ENCODE data around the gene GPRC5A. TPM values are rescaled to one million over a fixed set of nuclear protein-coding genes. Genes with fewer than 3 reads are reported as not detected.

Gene GPRC5A
- total RNA-seq, 1 donor, result 4.7 TPM

- TF ChIP-seq, protein P1, sequence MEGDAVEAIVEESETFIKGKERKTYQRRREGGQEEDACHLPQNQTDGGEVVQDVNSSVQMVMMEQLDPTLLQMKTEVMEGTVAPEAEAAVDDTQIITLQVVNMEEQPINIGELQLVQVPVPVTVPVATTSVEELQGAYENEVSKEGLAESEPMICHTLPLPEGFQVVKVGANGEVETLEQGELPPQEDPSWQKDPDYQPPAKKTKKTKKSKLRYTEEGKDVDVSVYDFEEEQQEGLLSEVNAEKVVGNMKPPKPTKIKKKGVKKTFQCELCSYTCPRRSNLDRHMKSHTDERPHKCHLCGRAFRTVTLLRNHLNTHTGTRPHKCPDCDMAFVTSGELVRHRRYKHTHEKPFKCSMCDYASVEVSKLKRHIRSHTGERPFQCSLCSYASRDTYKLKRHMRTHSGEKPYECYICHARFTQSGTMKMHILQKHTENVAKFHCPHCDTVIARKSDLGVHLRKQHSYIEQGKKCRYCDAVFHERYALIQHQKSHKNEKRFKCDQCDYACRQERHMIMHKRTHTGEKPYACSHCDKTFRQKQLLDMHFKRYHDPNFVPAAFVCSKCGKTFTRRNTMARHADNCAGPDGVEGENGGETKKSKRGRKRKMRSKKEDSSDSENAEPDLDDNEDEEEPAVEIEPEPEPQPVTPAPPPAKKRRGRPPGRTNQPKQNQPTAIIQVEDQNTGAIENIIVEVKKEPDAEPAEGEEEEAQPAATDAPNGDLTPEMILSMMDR (IDR thresholded peaks at IDR 0.05; ENCODE audit: extremely low read depth, low read depth, low read length), result no peak
- no peaks in the 10 kb centered on the region for H4K20me1 ChIP-seq (ENCODE audit: insufficient read depth, low read length)
- H3K4me3 ChIP-seq (ENCODE audit: insufficient read depth, low read length), result no peak overlapping the region
- peaks cover 4% of the 10 kb centered on the region for H3K4me1 ChIP-seq (ENCODE audit: insufficient read depth, low read length)
- no peak overlapping the region for H3K27ac ChIP-seq (ENCODE audit: low read depth, low read length)
- H3K9me3 ChIP-seq (ENCODE audit: low read depth, low read length), result no peaks in the 10 kb centered on the region
- no peak overlapping the region for H2AFZ ChIP-seq (ENCODE audit: low read length)
- no peak overlapping the region for H3K4me2 ChIP-seq (ENCODE audit: insufficient read depth, low read length)
- peaks cover 12% of the 10 kb centered on the region for H3K79me2 ChIP-seq (ENCODE audit: insufficient read depth, low read length)
- no peak for DNase-seq (ENCODE audit: insufficient read length, low spot score, missing footprints)
- H3K27me3 ChIP-seq (ENCODE audit: insufficient read depth, low read length), result no peaks in the 10 kb centered on the region
- H3K36me3 ChIP-seq (ENCODE audit: insufficient read depth, low read length), result peaks cover 20% of the 10 kb centered on the region
Observed at GRCh38 chr12:12908711-12909110, 17.3 kb downstream of the GPRC5A start.

DNA sequence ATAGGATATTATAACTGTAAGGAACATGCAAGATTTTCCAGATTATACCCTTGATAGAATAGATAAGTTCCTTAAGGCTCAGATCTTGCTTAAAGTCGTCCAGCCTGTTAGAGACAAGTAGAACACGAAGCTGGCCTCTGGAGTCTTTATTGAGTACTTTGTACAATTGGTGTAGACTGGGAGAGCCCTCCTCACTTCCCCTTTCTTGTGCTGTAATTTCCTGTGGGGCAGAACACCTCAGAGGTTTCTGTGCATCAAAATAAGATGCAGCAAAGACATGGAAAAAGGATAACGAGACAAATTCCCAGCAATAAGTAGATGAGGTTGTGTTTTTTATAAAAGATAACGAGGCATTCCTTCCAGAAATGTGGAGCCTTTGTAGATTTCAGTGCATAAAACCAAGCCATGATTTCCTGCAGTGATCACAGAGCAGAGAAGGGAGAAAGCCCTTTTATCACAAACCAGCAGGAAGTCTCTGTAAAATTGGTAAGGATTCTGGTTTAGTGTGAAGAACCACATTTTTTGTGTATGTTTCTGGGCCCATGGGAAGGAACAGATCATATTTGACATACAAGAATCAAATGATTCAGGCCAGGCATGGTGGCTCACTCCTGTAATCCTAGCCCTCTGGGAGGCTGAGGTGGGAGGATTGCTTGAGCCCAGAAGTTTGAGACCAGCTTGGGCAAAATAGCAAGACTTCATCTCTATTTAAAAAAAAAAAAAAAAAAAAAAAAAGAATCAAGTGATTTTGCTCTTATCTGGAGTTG, 18.0 kb downstream of the GPRC5A start:
- Histone ChIP-seq H3K4me1 (ENCODE audit: insufficient read depth, low read length) (peaks cover 4% of the 10 kb centered on the region), H3K4me2 (ENCODE audit: insufficient read depth, low read length) (no peak overlapping the region), H3K79me2 (ENCODE audit: insufficient read depth, low read length) (peaks cover 10% of the 10 kb centered on the region), H2AFZ (ENCODE audit: low read length) (no peak overlapping the region), H3K27ac (ENCODE audit: low read depth, low read length) (no peak overlapping the region), H3K27me3 (ENCODE audit: insufficient read depth, low read length) (no peaks in the 10 kb centered on the region), H4K20me1 (ENCODE audit: insufficient read depth, low read length) (no peaks in the 10 kb centered on the region), H3K9me3 (ENCODE audit: low read depth, low read length) (no peaks in the 10 kb centered on the region), H3K4me3 (ENCODE audit: insufficient read depth, low read length) (no peak overlapping the region), H3K36me3 (ENCODE audit: insufficient read depth, low read length) (peaks cover 23% of the 10 kb centered on the region)
- DNase-seq (ENCODE audit: insufficient read length, low spot score, missing footprints), result no peak
- TF ChIP-seq, protein P1 (IDR thresholded peaks at IDR 0.05; ENCODE audit: extremely low read depth, low read depth, low read length), result no peak

GRCh38 chr12:12909995-12910420, 18.6 kb downstream of the GPRC5A start:
- DNase-seq (ENCODE audit: insufficient read length, low spot score, missing footprints), result no peak
- Histone ChIP-seq H4K20me1 (ENCODE audit: insufficient read depth, low read length) (no peaks in the 10 kb centered on the region), H3K9me3 (ENCODE audit: low read depth, low read length) (no peaks in the 10 kb centered on the region), H3K27ac (ENCODE audit: low read depth, low read length) (peak overlapping the region; percentile 4), H3K36me3 (ENCODE audit: insufficient read depth, low read length) (peaks cover 23% of the 10 kb centered on the region), H3K4me3 (ENCODE audit: insufficient read depth, low read length) (no peak overlapping the region), H3K27me3 (ENCODE audit: insufficient read depth, low read length) (no peaks in the 10 kb centered on the region), H2AFZ (ENCODE audit: low read length) (peak overlapping the region; percentile 49), H3K4me2 (ENCODE audit: insufficient read depth, low read length) (no peak overlapping the region), H3K4me1 (ENCODE audit: insufficient read depth, low read length) (peaks cover 4% of the 10 kb centered on the region), H3K79me2 (ENCODE audit: insufficient read depth, low read length) (peaks cover 10% of the 10 kb centered on the region)
- TF ChIP-seq, protein P1 (IDR thresholded peaks at IDR 0.05; ENCODE audit: extremely low read depth, low read depth, low read length), result no peak

- TF ChIP-seq, protein P1 (IDR thresholded peaks at IDR 0.05; ENCODE audit: extremely low read depth, low read depth, low read length), result no peak
- H3K79me2 ChIP-seq (ENCODE audit: insufficient read depth, low read length), result peaks cover 10% of the 10 kb centered on the region
- DNase-seq (ENCODE audit: insufficient read length, low spot score, missing footprints), result no peak
- no peak overlapping the region for H3K4me3 ChIP-seq (ENCODE audit: insufficient read depth, low read length)
- H3K36me3 ChIP-seq (ENCODE audit: insufficient read depth, low read length), result peaks cover 23% of the 10 kb centered on the region
- H4K20me1 ChIP-seq (ENCODE audit: insufficient read depth, low read length), result no peaks in the 10 kb centered on the region
- no peak overlapping the region for H3K27ac ChIP-seq (ENCODE audit: low read depth, low read length)
- no peaks in the 10 kb centered on the region for H3K27me3 ChIP-seq (ENCODE audit: insufficient read depth, low read length)
- no peak overlapping the region for H3K4me2 ChIP-seq (ENCODE audit: insufficient read depth, low read length)
- no peaks in the 10 kb centered on the region for H3K9me3 ChIP-seq (ENCODE audit: low read depth, low read length)
- H2AFZ ChIP-seq (ENCODE audit: low read length), result no peak overlapping the region
- peaks cover 15% of the 10 kb centered on the region for H3K4me1 ChIP-seq (ENCODE audit: insufficient read depth, low read length)
Observed at GRCh38 chr12:12912711-12913110, 21.3 kb downstream of the GPRC5A start.
